ENCODE data around the gene UQCC5. TPM values are rescaled to one million over a fixed set of nuclear protein-coding genes. Genes with fewer than 3 reads are reported as not detected.

The UQCC5 gene
- total RNA-seq, 1 donor from 2014 or later, result 18.6 TPM

DNA sequence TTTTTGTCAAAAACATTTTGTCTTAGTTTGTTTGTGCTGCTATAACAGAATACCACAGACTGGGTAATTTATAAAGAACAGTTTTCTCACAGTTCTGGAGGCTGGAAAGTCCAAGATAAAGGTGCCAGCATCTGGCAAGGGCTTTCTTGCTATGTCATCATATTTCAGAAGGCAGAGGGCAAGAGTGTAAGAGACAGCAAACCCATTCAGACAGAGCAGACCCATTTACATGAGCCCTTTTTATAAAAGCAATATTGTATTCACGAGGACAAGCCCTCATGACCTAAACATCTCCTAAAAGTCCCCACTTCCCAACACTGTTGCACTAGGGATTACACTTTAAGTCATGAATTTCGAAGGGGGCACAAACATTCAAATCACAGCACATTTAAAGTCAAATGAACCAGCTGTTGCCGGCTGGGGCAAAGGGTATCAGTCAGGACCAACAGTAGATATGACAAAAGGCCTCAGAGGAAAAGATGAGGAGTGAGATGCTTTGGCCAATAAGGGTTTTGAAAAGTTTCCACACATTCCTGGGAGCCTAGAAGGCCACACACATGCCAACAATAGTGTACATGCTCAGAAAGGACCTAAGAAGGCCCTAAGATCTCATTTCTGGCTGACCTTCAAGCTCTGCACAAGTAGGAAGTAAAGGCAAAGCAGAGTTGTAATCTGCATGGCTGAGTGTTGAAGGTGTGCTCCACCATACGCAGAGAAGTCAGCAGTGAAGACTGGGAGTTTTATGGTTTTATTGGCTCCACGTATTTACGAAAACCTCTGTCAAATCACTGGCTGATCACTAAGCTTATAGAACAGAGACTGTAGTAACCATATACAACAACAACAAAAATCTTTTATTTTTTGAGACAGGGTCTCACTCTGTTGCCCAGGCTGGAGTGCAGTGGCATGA is 37.9 kb downstream of the UQCC5 start:
- H3K36me3 Mint-ChIP-seq (ENCODE audit: unreplicated experiment), result peaks cover 53% of the 10 kb centered on the region
- no peaks in the 10 kb centered on the region for H3K9me3 Mint-ChIP-seq (ENCODE audit: unreplicated experiment)

More for the DNA sequence above, 37.9 kb downstream of the UQCC5 start:
- TF ChIP-seq, protein P1, sequence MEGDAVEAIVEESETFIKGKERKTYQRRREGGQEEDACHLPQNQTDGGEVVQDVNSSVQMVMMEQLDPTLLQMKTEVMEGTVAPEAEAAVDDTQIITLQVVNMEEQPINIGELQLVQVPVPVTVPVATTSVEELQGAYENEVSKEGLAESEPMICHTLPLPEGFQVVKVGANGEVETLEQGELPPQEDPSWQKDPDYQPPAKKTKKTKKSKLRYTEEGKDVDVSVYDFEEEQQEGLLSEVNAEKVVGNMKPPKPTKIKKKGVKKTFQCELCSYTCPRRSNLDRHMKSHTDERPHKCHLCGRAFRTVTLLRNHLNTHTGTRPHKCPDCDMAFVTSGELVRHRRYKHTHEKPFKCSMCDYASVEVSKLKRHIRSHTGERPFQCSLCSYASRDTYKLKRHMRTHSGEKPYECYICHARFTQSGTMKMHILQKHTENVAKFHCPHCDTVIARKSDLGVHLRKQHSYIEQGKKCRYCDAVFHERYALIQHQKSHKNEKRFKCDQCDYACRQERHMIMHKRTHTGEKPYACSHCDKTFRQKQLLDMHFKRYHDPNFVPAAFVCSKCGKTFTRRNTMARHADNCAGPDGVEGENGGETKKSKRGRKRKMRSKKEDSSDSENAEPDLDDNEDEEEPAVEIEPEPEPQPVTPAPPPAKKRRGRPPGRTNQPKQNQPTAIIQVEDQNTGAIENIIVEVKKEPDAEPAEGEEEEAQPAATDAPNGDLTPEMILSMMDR (IDR thresholded peaks at IDR 0.05), result no peak
- H3K4me1 Mint-ChIP-seq (ENCODE audit: unreplicated experiment), result no peaks in the 10 kb centered on the region
- no peak overlapping the region for H3K27ac Mint-ChIP-seq (ENCODE audit: unreplicated experiment)
- no peak for DNase-seq (ENCODE audit: extremely low spot score, unreplicated experiment)
- H3K27me3 Mint-ChIP-seq (ENCODE audit: unreplicated experiment), result no peaks in the 10 kb centered on the region
- no peak overlapping the region for H3K4me3 Mint-ChIP-seq (ENCODE audit: unreplicated experiment)

Other genes with a start within 250 kb of the UQCC5 start
- 11.0 and 11.9 TPM in 2 replicates for gene GLYCTK, start 248.8 kb upstream of the UQCC5 start, total RNA-seq
- 9.4 and 9.7 TPM in 2 replicates for gene DNAH1, start 220.3 kb upstream of the UQCC5 start, total RNA-seq
- gene BAP1, start 126.6 kb upstream of the UQCC5 start, total RNA-seq, result 108 and 112 TPM in 2 replicates
- gene PHF7, start 125.9 kb upstream of the UQCC5 start, total RNA-seq, result 6.5 and 7.8 TPM in 2 replicates
- not detected in 2 replicates for gene SEMA3G, start 91.5 kb upstream of the UQCC5 start, total RNA-seq
- 0.60 TPM in 1 of 2 replicates, not detected in the other for gene TNNC1, start 82.6 kb upstream of the UQCC5 start, total RNA-seq
- gene NISCH, start 81.0 kb upstream of the UQCC5 start, total RNA-seq, result 130 and 138 TPM in 2 replicates
- not detected in 2 replicates for gene STAB1, start 41.3 kb upstream of the UQCC5 start, total RNA-seq
- 178 and 188 TPM in 2 replicates for gene NT5DC2, start 2.7 kb upstream of the UQCC5 start, total RNA-seq
- 74.5 and 78.3 TPM in 2 replicates for gene PBRM1, start 149.3 kb downstream of the UQCC5 start, total RNA-seq
- 65.8 and 69.8 TPM in 2 replicates for gene GNL3, start 149.4 kb downstream of the UQCC5 start, total RNA-seq
- gene GLT8D1, start 169.2 kb downstream of the UQCC5 start, total RNA-seq, result 86.3 and 97.4 TPM in 2 replicates
- 120 and 124 TPM in 2 replicates for gene SPCS1, start 169.5 kb downstream of the UQCC5 start, total RNA-seq
- gene NEK4, start 234.3 kb downstream of the UQCC5 start, total RNA-seq, result 17.3 and 23.1 TPM in 2 replicates
- gene ITIH1, start 241.0 kb downstream of the UQCC5 start, total RNA-seq, result not detected in 2 replicates